Upper lobe of left lung (tissue), 6 donors: ENCODE results near the gene NEO1. TPM values are rescaled to one million over a fixed set of nuclear protein-coding genes. Genes with fewer than 3 reads are reported as not detected.

Experiments
- ATAC-seq, 2 donors: fragments of 200-7000 bp; cut with Tn5 transposase; one replicate each; pipeline ENCODE4 v1.9.1; 2022; ENCODE audit warnings: mild to moderate bottlenecking in 2 of 2, moderate library complexity in 2 of 2; ENCODE audit not compliant: low FRiP score in 2 of 2
- DNase-seq, 2 donors: peaks; one replicate each; pipeline ENCODE4 v3.0.0-alpha.2; 2019 to 2020
- H3K27ac ChIP-seq, 4 donors: fragments of 200-600 bp; sonication (generic); one replicate each; pipeline ENCODE4 v1.5.1; 2016 to 2019
- H3K27me3 ChIP-seq, 4 donors: fragments of 200-600 bp; sonication (generic); one replicate each; pipeline ENCODE4 v1.5.1; 2017 to 2019
- H3K36me3 ChIP-seq, 4 donors: fragments of 200-600 bp; sonication (generic); one replicate each; pipeline ENCODE4 v1.5.1; 2016 to 2019
- H3K4me1 ChIP-seq, 4 donors: fragments of 200-600 bp; sonication (generic); one replicate each; pipeline ENCODE4 v1.5.1; 2018 to 2019
- H3K4me3 ChIP-seq, 4 donors: fragments of 200-600 bp; sonication (generic); one replicate each; pipeline ENCODE4 v1.5.1; 2017 to 2019; ENCODE audit warnings: mild to moderate bottlenecking in 2 of 4, moderate library complexity in 1 of 4
- H3K9me3 ChIP-seq, 4 donors: fragments of 200-600 bp; sonication (generic); one replicate each; pipeline ENCODE4 v1.5.1; 2018 to 2019
- EP300 ChIP-seq, 4 donors: sonication (generic); formaldehyde crosslinking; IDR thresholded peaks; one replicate each; pipeline ENCODE4 v1.5.1; 2017; ENCODE audit warnings: antibody characterized with exemption in 4 of 4, control low read depth in 2 of 4
- POLR2A ChIP-seq, 4 donors: fragments of 450-650 bp; IDR thresholded peaks; one replicate each; pipeline ENCODE4 v1.5.1; 2016 to 2017; ENCODE audit warnings: antibody characterized with exemption in 4 of 4, mild to moderate bottlenecking in 2 of 4
- POLR2AphosphoS5 ChIP-seq, 2 donors: sonication (generic); formaldehyde crosslinking; IDR thresholded peaks; one replicate each; pipeline ENCODE4 v1.5.1; 2017; ENCODE audit warnings: antibody characterized with exemption in 2 of 2
- WGBS, 2 donors: methylation state at CpG; one replicate each; pipeline ENCODE4 v1.1.5; 2017 to 2018; 5-methylcytosine and 5-hydroxymethylcytosine counted together
- total RNA-seq, 6 donors: library from RNA; depleted of rRNA in 4 of 6; stranded (reverse); fragments of >200 nt in 4 of 6; gene quantifications; one replicate each; pipeline versions ENCODE4 v1.1.0 to v1.2.1, GENCODE V29; 2016 to 2021
- TF ChIP-seq, protein P1 (sequence below), 6 experiments: fragments of 450-650 bp in 4 of 6; fragments of 200-600 bp in 2 of 6; sonication (generic) in 2 of 6; IDR thresholded peaks; one replicate each; pipeline ENCODE4 v1.5.1; 2016 to 2019; ENCODE audit warnings: antibody characterized with exemption in 6 of 6
- donor health status: DM: no; HTN: no; CAD: no; lungs with moderate emphysema.
- donor health status: DM: no; HTN: yes; CAD: no; lungs with severe emphysema.

The NEO1 gene
- total RNA-seq, 6 donors from 2014 or later, result 14.7 to 37.5 (median 28.2) TPM

DNA sequence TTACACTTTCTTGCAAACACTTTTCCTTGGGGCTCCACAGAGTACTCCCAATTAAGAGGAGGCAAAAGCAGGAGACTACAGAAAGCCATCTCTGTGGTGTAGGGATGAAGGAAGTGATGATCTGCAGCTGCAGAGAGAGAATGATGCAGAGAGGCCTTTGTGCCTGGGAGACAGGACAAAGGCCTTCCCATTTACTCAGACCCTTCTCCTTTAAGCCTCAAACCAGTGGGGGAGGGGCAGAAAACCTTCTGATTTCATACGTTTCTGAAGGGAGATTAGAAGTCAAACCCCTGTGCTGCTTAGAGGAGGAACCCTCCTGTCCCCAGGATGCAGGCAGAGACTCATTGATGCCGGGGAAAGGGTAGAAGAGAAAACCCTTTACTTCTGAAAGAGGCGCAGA, 130.8 kb downstream of the NEO1 start:
- Histone ChIP-seq H3K27me3 (no peaks in the 10 kb centered on the region), H3K4me3 (no peak overlapping the region), H3K36me3 (peaks cover 0 to 8% (median 2%) of the 10 kb centered on the region in 4 donors), H3K4me1 (no peaks in the 10 kb centered on the region), H3K27ac (no peak overlapping the region), H3K9me3 (no peaks in the 10 kb centered on the region)
- ATAC-seq, result no peak
- DNase-seq, result no peak
- TF ChIP-seq POLR2A (IDR thresholded peaks at IDR 0.05) (no peak), POLR2AphosphoS5 (IDR thresholded peaks at IDR 0.05) (no peak), EP300 (IDR thresholded peaks at IDR 0.05) (no peak)
- TF ChIP-seq, protein P1, sequence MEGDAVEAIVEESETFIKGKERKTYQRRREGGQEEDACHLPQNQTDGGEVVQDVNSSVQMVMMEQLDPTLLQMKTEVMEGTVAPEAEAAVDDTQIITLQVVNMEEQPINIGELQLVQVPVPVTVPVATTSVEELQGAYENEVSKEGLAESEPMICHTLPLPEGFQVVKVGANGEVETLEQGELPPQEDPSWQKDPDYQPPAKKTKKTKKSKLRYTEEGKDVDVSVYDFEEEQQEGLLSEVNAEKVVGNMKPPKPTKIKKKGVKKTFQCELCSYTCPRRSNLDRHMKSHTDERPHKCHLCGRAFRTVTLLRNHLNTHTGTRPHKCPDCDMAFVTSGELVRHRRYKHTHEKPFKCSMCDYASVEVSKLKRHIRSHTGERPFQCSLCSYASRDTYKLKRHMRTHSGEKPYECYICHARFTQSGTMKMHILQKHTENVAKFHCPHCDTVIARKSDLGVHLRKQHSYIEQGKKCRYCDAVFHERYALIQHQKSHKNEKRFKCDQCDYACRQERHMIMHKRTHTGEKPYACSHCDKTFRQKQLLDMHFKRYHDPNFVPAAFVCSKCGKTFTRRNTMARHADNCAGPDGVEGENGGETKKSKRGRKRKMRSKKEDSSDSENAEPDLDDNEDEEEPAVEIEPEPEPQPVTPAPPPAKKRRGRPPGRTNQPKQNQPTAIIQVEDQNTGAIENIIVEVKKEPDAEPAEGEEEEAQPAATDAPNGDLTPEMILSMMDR (IDR thresholded peaks at IDR 0.05), result no peak
- WGBS, 2 donors, result 90 to 92% methylated on average over 3 of the region's 3 CpGs

DNA sequence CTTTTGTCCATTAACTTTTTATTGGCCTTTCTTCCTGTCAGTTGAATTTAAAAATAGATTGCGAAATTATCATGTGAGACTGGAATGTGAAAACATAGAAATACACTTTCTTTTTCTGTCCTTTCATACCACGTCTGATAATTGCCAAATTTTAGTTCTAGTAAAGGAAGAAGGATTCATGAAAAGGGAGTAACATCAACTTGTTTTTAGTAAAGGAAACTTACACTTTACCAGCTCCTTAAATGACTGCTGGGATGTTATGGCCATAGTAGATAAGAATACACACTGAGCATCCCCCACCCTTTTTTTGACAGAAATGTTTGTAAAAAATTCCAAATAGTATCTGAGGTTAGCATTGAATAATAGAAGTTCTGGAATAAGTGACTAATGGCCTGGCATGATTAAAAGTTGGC, 137.9 kb downstream of the NEO1 start:
- 61 to 63% methylated on average over 2 of the region's 2 CpGs for whole genome bisulfite sequencing, 2 donors
- H3K4me1 ChIP-seq, result peaks cover 0 to 3% (median 0%) of the 10 kb centered on the region in 4 donors
- no peaks in the 10 kb centered on the region for H3K9me3 ChIP-seq
- H3K4me3 ChIP-seq, result no peak overlapping the region
- DNase-seq, result no peak
- H3K27me3 ChIP-seq, result no peaks in the 10 kb centered on the region
- TF ChIP-seq EP300 (IDR thresholded peaks at IDR 0.05) (no peak), POLR2AphosphoS5 (IDR thresholded peaks at IDR 0.05) (no peak), POLR2A (IDR thresholded peaks at IDR 0.05) (no peak)
- TF ChIP-seq, protein P1 (IDR thresholded peaks at IDR 0.05), result no peak
- ATAC-seq, result no peak
- H3K27ac ChIP-seq, result no peak overlapping the region
- no peaks in the 10 kb centered on the region for H3K36me3 ChIP-seq

DNA sequence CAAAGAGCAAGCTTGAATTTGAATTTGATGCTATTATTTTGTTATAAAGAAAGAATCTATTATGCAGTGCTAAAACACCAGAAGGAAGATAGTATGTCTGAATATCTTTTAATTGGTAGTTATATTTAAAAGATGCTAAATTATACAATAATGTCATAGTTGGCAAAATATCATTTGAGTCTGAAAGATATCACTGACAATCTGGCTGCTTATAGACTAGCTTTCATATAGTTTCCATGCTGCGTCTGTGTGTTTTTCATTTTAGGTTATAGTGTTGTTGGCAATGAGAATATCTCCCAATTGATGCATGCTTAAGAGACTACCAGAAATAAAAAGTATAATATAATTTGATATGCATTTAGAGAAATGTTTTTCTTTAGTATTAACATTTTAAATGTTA, 142.9 kb downstream of the NEO1 start:
- Histone ChIP-seq H3K27me3 (no peaks in the 10 kb centered on the region), H3K4me1 (peaks cover 0 to under 1% (median 0%) of the 10 kb centered on the region in 4 donors), H3K9me3 (no peaks in the 10 kb centered on the region), H3K27ac (no peak overlapping the region), H3K4me3 (no peak overlapping the region), H3K36me3 (no peaks in the 10 kb centered on the region)
- WGBS, 2 donors, result 94 to 97% methylated on average over 1 of the region's 1 CpG
- DNase-seq (no peak), ATAC-seq (no peak)
- TF ChIP-seq, protein P1 (IDR thresholded peaks at IDR 0.05), result no peak
- TF ChIP-seq POLR2A (IDR thresholded peaks at IDR 0.05) (no peak), POLR2AphosphoS5 (IDR thresholded peaks at IDR 0.05) (no peak), EP300 (IDR thresholded peaks at IDR 0.05) (no peak)

GRCh38 chr15:73196113-73196512, 143.8 kb downstream of the NEO1 start:
- no peak for DNase-seq
- H3K4me3 ChIP-seq, result no peak overlapping the region
- no peak for ATAC-seq
- no peaks in the 10 kb centered on the region for H3K36me3 ChIP-seq
- WGBS, 2 donors, result 36 to 43% methylated on average over 2 of the region's 2 CpGs
- H3K27ac ChIP-seq, result no peak overlapping the region
- H3K27me3 ChIP-seq, result no peaks in the 10 kb centered on the region
- H3K9me3 ChIP-seq, result no peaks in the 10 kb centered on the region
- H3K4me1 ChIP-seq, result no peaks in the 10 kb centered on the region
- TF ChIP-seq POLR2A (IDR thresholded peaks at IDR 0.05) (no peak), EP300 (IDR thresholded peaks at IDR 0.05) (peak in 1 of 4 donors; percentile 11), POLR2AphosphoS5 (IDR thresholded peaks at IDR 0.05) (no peak)
- TF ChIP-seq, protein P1 (IDR thresholded peaks at IDR 0.05), result no peak

GRCh38 chr15:73200339-73200738, 148.1 kb downstream of the NEO1 start:
- WGBS, 2 donors, result 92 to 96% methylated on average over 2 of the region's 2 CpGs
- DNase-seq (no peak), ATAC-seq (no peak)
- Histone ChIP-seq H3K27ac (no peak overlapping the region), H3K27me3 (no peaks in the 10 kb centered on the region), H3K36me3 (no peaks in the 10 kb centered on the region), H3K4me3 (no peak overlapping the region), H3K4me1 (no peaks in the 10 kb centered on the region), H3K9me3 (no peaks in the 10 kb centered on the region)
- TF ChIP-seq POLR2AphosphoS5 (IDR thresholded peaks at IDR 0.05), result no peak
- TF ChIP-seq, protein P1 (IDR thresholded peaks at IDR 0.05), result no peak
- TF ChIP-seq EP300 (IDR thresholded peaks at IDR 0.05), result no peak
- no peak for TF ChIP-seq POLR2A (IDR thresholded peaks at IDR 0.05)
